ENCODE results near the gene GARS1. TPM values are rescaled to one million over a fixed set of nuclear protein-coding genes. Genes with fewer than 3 reads are reported as not detected.

Gene GARS1
- polyA plus RNA-seq, 1 donor from 2014 or later, result 99.1 TPM

DNA sequence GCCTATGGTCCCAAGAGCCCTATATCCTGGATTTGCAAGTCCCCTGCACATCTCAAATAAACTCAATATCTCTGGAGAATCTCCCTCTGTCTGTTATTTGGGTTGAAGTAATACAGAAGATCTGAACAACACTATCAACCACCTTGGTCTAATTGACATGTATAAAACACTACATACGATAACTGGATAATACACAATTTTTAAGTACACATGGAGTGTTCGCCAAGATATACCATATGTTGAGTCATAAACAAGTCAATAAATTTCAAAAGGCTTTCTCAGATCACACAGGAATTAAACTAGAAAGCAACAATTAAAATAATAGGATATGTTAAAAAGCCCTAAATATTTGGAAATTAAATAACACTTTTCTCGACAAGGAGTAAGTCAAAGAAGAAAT, 5.6 kb upstream of the GARS1 start:
- Histone ChIP-seq H3K4me3 (ENCODE audit: low read length) (no peak overlapping the region), H3K27me3 (ENCODE audit: insufficient read depth, low read depth, low read length) (no peaks in the 10 kb centered on the region), H3K79me2 (replicated peaks; ENCODE audit: insufficient read depth, low read length) (peaks cover 13% of the 10 kb centered on the region), H3K36me3 (ENCODE audit: insufficient read depth, low read length) (no peaks in the 10 kb centered on the region), H3K9me3 (ENCODE audit: low read length) (no peaks in the 10 kb centered on the region), H4K20me1 (ENCODE audit: insufficient read depth) (no peaks in the 10 kb centered on the region), H3K9ac (ENCODE audit: low read length) (no peak overlapping the region), H3F3A (ENCODE audit: insufficient read depth, low read length, poor library complexity, severe bottlenecking) (peaks cover under 1% of the 10 kb centered on the region), H3K27ac (ENCODE audit: low read length) (no peak overlapping the region), H3K9me2 (ENCODE audit: insufficient read depth, low read length) (no peaks in the 10 kb centered on the region), H2AFZ (ENCODE audit: low read depth, low read length) (no peak overlapping the region), H3K4me2 (ENCODE audit: low read length) (no peak overlapping the region)
- TF ChIP-seq MXI1 (conservative IDR thresholded peaks at IDR 0.05; ENCODE audit: poor library complexity, severe bottlenecking), result no peak
- TF ChIP-seq EZH2 (IDR thresholded peaks at IDR 0.05; ENCODE audit: borderline replicate concordance, insufficient read depth, low read length, poor library complexity, severe bottlenecking), result no peak

DNA sequence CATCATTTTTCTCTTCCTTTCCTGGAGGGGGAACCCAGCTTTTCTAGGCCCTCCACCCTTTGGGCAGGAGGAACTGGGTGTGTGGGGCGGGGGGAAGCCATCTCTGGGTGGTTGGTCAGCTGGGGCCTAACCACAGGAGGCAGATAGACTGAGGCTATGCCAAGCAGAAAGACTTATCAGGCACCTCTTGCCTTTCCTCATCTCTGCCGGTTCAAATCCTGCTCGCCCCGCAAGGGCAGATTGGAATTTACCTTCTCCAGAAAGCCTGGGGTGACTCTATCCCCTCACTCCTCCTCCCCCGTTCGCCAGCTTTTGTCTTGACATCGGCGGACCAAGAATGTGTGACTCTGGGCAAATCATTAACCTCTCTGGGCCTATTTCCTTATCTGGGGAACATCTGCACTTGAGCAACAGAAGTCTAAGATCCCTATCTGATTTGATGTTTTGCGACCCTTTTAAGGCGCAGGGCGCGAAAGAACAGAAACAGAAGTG, 584 bp upstream of the GARS1 start:
- TF ChIP-seq POLR2AphosphoS5 (IDR thresholded peaks at IDR 0.05) (no peak), RAD21 (conservative IDR thresholded peaks at IDR 0.05) (no peak), SMC3 (conservative IDR thresholded peaks at IDR 0.05; ENCODE audit: poor library complexity) (no peak), EP300 (conservative IDR thresholded peaks at IDR 0.05; ENCODE audit: poor library complexity, severe bottlenecking) (no peak)
- TF ChIP-seq, protein P1, sequence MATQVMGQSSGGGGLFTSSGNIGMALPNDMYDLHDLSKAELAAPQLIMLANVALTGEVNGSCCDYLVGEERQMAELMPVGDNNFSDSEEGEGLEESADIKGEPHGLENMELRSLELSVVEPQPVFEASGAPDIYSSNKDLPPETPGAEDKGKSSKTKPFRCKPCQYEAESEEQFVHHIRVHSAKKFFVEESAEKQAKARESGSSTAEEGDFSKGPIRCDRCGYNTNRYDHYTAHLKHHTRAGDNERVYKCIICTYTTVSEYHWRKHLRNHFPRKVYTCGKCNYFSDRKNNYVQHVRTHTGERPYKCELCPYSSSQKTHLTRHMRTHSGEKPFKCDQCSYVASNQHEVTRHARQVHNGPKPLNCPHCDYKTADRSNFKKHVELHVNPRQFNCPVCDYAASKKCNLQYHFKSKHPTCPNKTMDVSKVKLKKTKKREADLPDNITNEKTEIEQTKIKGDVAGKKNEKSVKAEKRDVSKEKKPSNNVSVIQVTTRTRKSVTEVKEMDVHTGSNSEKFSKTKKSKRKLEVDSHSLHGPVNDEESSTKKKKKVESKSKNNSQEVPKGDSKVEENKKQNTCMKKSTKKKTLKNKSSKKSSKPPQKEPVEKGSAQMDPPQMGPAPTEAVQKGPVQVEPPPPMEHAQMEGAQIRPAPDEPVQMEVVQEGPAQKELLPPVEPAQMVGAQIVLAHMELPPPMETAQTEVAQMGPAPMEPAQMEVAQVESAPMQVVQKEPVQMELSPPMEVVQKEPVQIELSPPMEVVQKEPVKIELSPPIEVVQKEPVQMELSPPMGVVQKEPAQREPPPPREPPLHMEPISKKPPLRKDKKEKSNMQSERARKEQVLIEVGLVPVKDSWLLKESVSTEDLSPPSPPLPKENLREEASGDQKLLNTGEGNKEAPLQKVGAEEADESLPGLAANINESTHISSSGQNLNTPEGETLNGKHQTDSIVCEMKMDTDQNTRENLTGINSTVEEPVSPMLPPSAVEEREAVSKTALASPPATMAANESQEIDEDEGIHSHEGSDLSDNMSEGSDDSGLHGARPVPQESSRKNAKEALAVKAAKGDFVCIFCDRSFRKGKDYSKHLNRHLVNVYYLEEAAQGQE (IDR thresholded peaks at IDR 0.05; ENCODE audit: borderline replicate concordance), result no peak
- TF ChIP-seq, protein P2, sequence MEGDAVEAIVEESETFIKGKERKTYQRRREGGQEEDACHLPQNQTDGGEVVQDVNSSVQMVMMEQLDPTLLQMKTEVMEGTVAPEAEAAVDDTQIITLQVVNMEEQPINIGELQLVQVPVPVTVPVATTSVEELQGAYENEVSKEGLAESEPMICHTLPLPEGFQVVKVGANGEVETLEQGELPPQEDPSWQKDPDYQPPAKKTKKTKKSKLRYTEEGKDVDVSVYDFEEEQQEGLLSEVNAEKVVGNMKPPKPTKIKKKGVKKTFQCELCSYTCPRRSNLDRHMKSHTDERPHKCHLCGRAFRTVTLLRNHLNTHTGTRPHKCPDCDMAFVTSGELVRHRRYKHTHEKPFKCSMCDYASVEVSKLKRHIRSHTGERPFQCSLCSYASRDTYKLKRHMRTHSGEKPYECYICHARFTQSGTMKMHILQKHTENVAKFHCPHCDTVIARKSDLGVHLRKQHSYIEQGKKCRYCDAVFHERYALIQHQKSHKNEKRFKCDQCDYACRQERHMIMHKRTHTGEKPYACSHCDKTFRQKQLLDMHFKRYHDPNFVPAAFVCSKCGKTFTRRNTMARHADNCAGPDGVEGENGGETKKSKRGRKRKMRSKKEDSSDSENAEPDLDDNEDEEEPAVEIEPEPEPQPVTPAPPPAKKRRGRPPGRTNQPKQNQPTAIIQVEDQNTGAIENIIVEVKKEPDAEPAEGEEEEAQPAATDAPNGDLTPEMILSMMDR (IDR thresholded peaks at IDR 0.05; ENCODE audit: poor library complexity, severe bottlenecking), result no peak
- Histone ChIP-seq H3K4me2 (ENCODE audit: low read length) (peak overlapping the region; percentile 81), H4K20me1 (ENCODE audit: insufficient read depth) (no peaks in the 10 kb centered on the region), H3K27me3 (ENCODE audit: insufficient read depth, low read depth, low read length) (no peaks in the 10 kb centered on the region), H3K4me3 (ENCODE audit: low read length) (peak overlapping the region; percentile 95), H3K79me2 (replicated peaks; ENCODE audit: insufficient read depth, low read length) (peaks cover 50% of the 10 kb centered on the region), H2AFZ (ENCODE audit: low read depth, low read length) (peak overlapping the region; percentile 94), H3K9me3 (ENCODE audit: low read length) (no peaks in the 10 kb centered on the region), H3K9me2 (ENCODE audit: insufficient read depth, low read length) (no peaks in the 10 kb centered on the region), H3F3A (ENCODE audit: insufficient read depth, low read length, poor library complexity, severe bottlenecking) (peaks cover 7% of the 10 kb centered on the region), H3K9ac (ENCODE audit: low read length) (peak overlapping the region; percentile 91), H3K27ac (ENCODE audit: low read length) (peak overlapping the region; percentile 94), H3K36me3 (ENCODE audit: insufficient read depth, low read length) (no peaks in the 10 kb centered on the region)
